ENCODE measurements around the gene PRXL2C. TPM values are rescaled to one million over a fixed set of nuclear protein-coding genes. Genes with fewer than 3 reads are reported as not detected.

Gene PRXL2C
- total RNA-seq, 1 donor from 2014 or later, result 25.6 TPM

GRCh38 chr9:96620832-96621269 lies 34.3 kb downstream of the PRXL2C start:
- H3K9me3 ChIP-seq, result no peaks in the 10 kb centered on the region
- H3K27ac ChIP-seq, result no peak overlapping the region
- peaks cover 7% of the 10 kb centered on the region for H3K4me1 ChIP-seq
- H3K4me3 ChIP-seq, result no peak overlapping the region
- no peaks in the 10 kb centered on the region for H3K27me3 ChIP-seq
- intact Hi-C loops (cut with DNase I), result no loop called here
- no peak for TF ChIP-seq CTCF (IDR thresholded peaks at IDR 0.05)
- no peak for ATAC-seq
- no peak for DNase-seq
- no peaks in the 10 kb centered on the region for H3K36me3 ChIP-seq

- H3K27ac ChIP-seq, result peak overlapping the region; percentile 9
These were observed 35.0 kb downstream of the PRXL2C start for GRCh38 chr9:96620181-96620514.

GRCh38 chr9:96619491-96620180 lies 35.5 kb downstream of the PRXL2C start, which contains the start of gene CDC14B:
TSS of gene CDC14B (minus strand) at chr9:96619843. CDS start at chr9:96619378, 465 bp downstream.
- intact Hi-C loops (cut with DNase I), result no loop called here

More at GRCh38 chr9:96620181-96620514, 35.0 kb downstream of the PRXL2C start:
- intact Hi-C loops (cut with DNase I), result no loop called here
- Histone ChIP-seq H3K9me3 (no peaks in the 10 kb centered on the region), H3K4me1 (peaks cover 7% of the 10 kb centered on the region), H3K27me3 (no peaks in the 10 kb centered on the region), H3K4me3 (peak overlapping the region; percentile 59), H3K36me3 (no peaks in the 10 kb centered on the region)
- DNase-seq (no peak), ATAC-seq (no peak)
- no peak for TF ChIP-seq CTCF (IDR thresholded peaks at IDR 0.05)

GRCh38 chr9:96619124-96619465 lies 36.0 kb downstream of the PRXL2C start:
- intact Hi-C loops (cut with DNase I), result no loop called here

More at GRCh38 chr9:96619491-96620180, 35.5 kb downstream of the PRXL2C start, which contains the start of gene CDC14B:
- no peak for TF ChIP-seq CTCF (IDR thresholded peaks at IDR 0.05)
- Histone ChIP-seq H3K9me3 (no peaks in the 10 kb centered on the region), H3K4me3 (peak within 1 kb of the TSS; percentile 62), H3K36me3 (no peaks in the 10 kb centered on the region), H3K27ac (peak within 1 kb of the TSS; percentile 63), H3K4me1 (peaks cover 7% of the 10 kb centered on the region), H3K27me3 (no peaks in the 10 kb centered on the region)
- ATAC-seq, result peak; percentile 89
- peak; percentile 96 for DNase-seq

GRCh38 chr9:96618209-96619123 lies 36.7 kb downstream of the PRXL2C start:
- H3K4me3 ChIP-seq, result peak overlapping the region; percentile 62
- no peaks in the 10 kb centered on the region for H3K27me3 ChIP-seq
- intact Hi-C loops (cut with DNase I), result no loop called here
- H3K9me3 ChIP-seq, result no peaks in the 10 kb centered on the region
- H3K27ac ChIP-seq, result peak overlapping the region; percentile 63
- DNase-seq (peak; percentile 69), ATAC-seq (peak; percentile 40)
- no peaks in the 10 kb centered on the region for H3K36me3 ChIP-seq
- peaks cover 7% of the 10 kb centered on the region for H3K4me1 ChIP-seq
- TF ChIP-seq CTCF (IDR thresholded peaks at IDR 0.05), result no peak

More at GRCh38 chr9:96619124-96619465, 36.0 kb downstream of the PRXL2C start:
- Histone ChIP-seq H3K36me3 (no peaks in the 10 kb centered on the region), H3K9me3 (no peaks in the 10 kb centered on the region), H3K4me1 (peaks cover 7% of the 10 kb centered on the region), H3K27me3 (no peaks in the 10 kb centered on the region), H3K27ac (peak overlapping the region; percentile 63), H3K4me3 (peak overlapping the region; percentile 62)
- TF ChIP-seq CTCF (IDR thresholded peaks at IDR 0.05), result no peak
- ATAC-seq, result peak; percentile 3
- DNase-seq, result no peak

Measured in upper lobe of right lung (tissue), 1 donor.